ENCODE measurements around the gene LZIC.

The LZIC gene

GRCh38 chr1:9883585-9884449, 59.4 kb downstream of the LZIC start:
- no peak for DNase-seq

- no peak for DNase-seq
Measured at GRCh38 chr1:9882945-9883303, 60.3 kb downstream of the LZIC start.

- peak; percentile 27 for DNase-seq
Measured at GRCh38 chr1:9882296-9882944, 60.8 kb downstream of the LZIC start.

- DNase-seq = no peak
Measured at GRCh38 chr1:9881838-9882249, 61.3 kb downstream of the LZIC start.

Data from CD4-positive, alpha-beta T cell treated with Interleukin-21 for 1 hour (primary cell).